ENCODE measurements around the gene DSG3. TPM values are rescaled to one million over a fixed set of nuclear protein-coding genes. Genes with fewer than 3 reads are reported as not detected.

Gene DSG3
- total RNA-seq, 1 experiment from 2014 or later: 0.04 TPM

DNA sequence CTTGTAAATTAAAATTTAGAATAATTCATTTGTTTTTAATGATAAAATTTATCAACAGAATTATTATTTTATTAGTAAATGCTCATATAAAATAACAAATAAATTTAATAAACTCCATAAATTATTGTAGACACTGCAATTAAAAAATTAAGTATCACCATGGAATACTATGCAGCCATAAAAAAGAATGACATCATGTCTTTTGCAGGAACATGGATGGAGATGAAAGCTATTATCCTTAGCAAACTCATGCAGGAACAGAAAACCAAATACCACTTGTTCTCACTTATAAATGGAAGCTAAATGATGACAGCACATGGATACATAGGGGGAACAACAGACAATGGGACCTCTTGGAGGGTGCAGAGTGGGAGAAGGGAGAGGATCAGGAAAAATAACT is 29.7 kb upstream of the DSG3 start:
- no peak overlapping the region for H2BK12ac ChIP-seq (ENCODE audit: insufficient read length, low read depth, low read length)
- no peaks in the 10 kb centered on the region for H3K4me1 Mint-ChIP-seq
- H3K14ac ChIP-seq (ENCODE audit: insufficient read depth, low read length): no peak overlapping the region
- no peaks in the 10 kb centered on the region for H3K23me2 ChIP-seq (ENCODE audit: insufficient read length, low read depth, low read length, poor library complexity, severe bottlenecking)
- H3K18ac ChIP-seq (ENCODE audit: insufficient read length, low read depth, low read length): no peak overlapping the region
- H3K9me3 Mint-ChIP-seq: no peaks in the 10 kb centered on the region; a peak in 1 of 5 replicates
- no peak overlapping the region for H3K4ac ChIP-seq (ENCODE audit: low read depth, low read length)
- no peaks in the 10 kb centered on the region for H3K79me2 ChIP-seq (ENCODE audit: insufficient read depth, low read length)
- no peak for TF ChIP-seq CTCF (conservative IDR thresholded peaks at IDR 0.05)
- no peak overlapping the region for H3T11ph ChIP-seq (ENCODE audit: low read length)
- no peaks in the 10 kb centered on the region for H3K36me3 Mint-ChIP-seq (ENCODE audit: insufficient read depth in 1 of 3, low read depth in 3 of 3)
- H3K4me2 ChIP-seq (ENCODE audit: insufficient read depth, insufficient read length, low read length): no peak overlapping the region
- H3K4me3 Mint-ChIP-seq: no peak overlapping the region
- no peak overlapping the region for H2AK5ac ChIP-seq (ENCODE audit: insufficient read length, low read length)
- no peak overlapping the region for H2BK15ac ChIP-seq (ENCODE audit: low read depth, low read length)
- no peaks in the 10 kb centered on the region for H3K27me3 ChIP-seq (ENCODE audit: insufficient read depth, low read length)
- H2BK120ac ChIP-seq (ENCODE audit: low read depth, low read length, poor library complexity, severe bottlenecking): no peak overlapping the region
- H4K91ac ChIP-seq (ENCODE audit: insufficient read length, low read depth, low read length): no peak overlapping the region
- H2BK20ac ChIP-seq (ENCODE audit: low read depth, low read length, poor library complexity, severe bottlenecking): no peak overlapping the region
- no peaks in the 10 kb centered on the region for H4K20me1 ChIP-seq (ENCODE audit: control insufficient read depth, insufficient read depth, insufficient read length)
- no peak overlapping the region for H4K5ac ChIP-seq (ENCODE audit: insufficient read length, low read depth, low read length)
- no peaks in the 10 kb centered on the region for H3K4me1 ChIP-seq (ENCODE audit: insufficient read depth, low read length)
- H3K23ac ChIP-seq (ENCODE audit: insufficient read length, low read depth, low read length): no peak overlapping the region
- H3K27ac Mint-ChIP-seq: no peak overlapping the region
- H3K27ac ChIP-seq (ENCODE audit: insufficient read length, low read depth, low read length): no peak overlapping the region
- no peak overlapping the region for H4K8ac ChIP-seq (replicated peaks; ENCODE audit: insufficient read length, low read depth, low read length)
- no peaks in the 10 kb centered on the region for H3K79me1 ChIP-seq (ENCODE audit: insufficient read depth, low read depth, low read length, poor library complexity, severe bottlenecking)
- no peak overlapping the region for H2AFZ ChIP-seq (ENCODE audit: low read length)
- H3K9ac ChIP-seq (ENCODE audit: extremely low read depth, insufficient read length, low read length): no peak overlapping the region
- H3K27me3 Mint-ChIP-seq (ENCODE audit: low read depth): no peaks in the 10 kb centered on the region
- H3K9me3 ChIP-seq (ENCODE audit: control insufficient read depth, low read depth, low read length): no peaks in the 10 kb centered on the region
- H2BK5ac ChIP-seq (ENCODE audit: insufficient read length, low read length): no peak overlapping the region
- DNase-seq: no peak
- H3K56ac ChIP-seq (ENCODE audit: insufficient read length, low read depth, low read length): no peak overlapping the region
